WI38 (cell line): ENCODE results near the gene EIF4A3.

Source experiments
- H3K4me3 ChIP-seq: 2 replicates; pipeline ENCODE4 v1.5.1; 2011; ENCODE audit warnings: low read depth, mild to moderate bottlenecking, control low read depth, low read length
- CTCF ChIP-seq: IDR thresholded peaks from 2 replicates; pipeline ENCODE4 v1.5.1; 2012; ENCODE audit warnings: low read depth, mild to moderate bottlenecking, control low read depth, low read length

EIF4A3 gene

GRCh38 chr17:80147035-80147822, at the start of gene EIF4A3:
EIF4A3 (minus strand) TSS chr17:80147128; CDS start chr17:80146961, 167 bp downstream.
- peak within 1 kb of the TSS; percentile 82 for H3K4me3 ChIP-seq
- TF ChIP-seq CTCF = no peak

GRCh38 chr17:80196652-80197051, 49.7 kb upstream of the EIF4A3 start:
- H3K4me3 ChIP-seq = no peak overlapping the region

GRCh38 chr17:80195671-80196529, 49.0 kb upstream of the EIF4A3 start:
- H3K4me3 ChIP-seq = no peak overlapping the region
- peak; percentile 80 for TF ChIP-seq CTCF

More at GRCh38 chr17:80196652-80197051, 49.7 kb upstream of the EIF4A3 start:
- no peak for TF ChIP-seq CTCF

GRCh38 chr17:80195141-80195540, 48.2 kb upstream of the EIF4A3 start:
- no peak overlapping the region for H3K4me3 ChIP-seq
- no peak for TF ChIP-seq CTCF

- no peak overlapping the region for H3K4me3 ChIP-seq
- no peak for TF ChIP-seq CTCF
Observed at GRCh38 chr17:80191865-80192661, 45.1 kb upstream of the EIF4A3 start.

GRCh38 chr17:80191192-80191591, 44.3 kb upstream of the EIF4A3 start:
- no peak for TF ChIP-seq CTCF

More at GRCh38 chr17:80191192-80191591, 44.3 kb upstream of the EIF4A3 start:
- no peak overlapping the region for H3K4me3 ChIP-seq
